Dermis microvascular lymphatic vessel endothelial cell (primary cell): ENCODE measurements around the gene DHX35. TPM values are rescaled to one million over a fixed set of nuclear protein-coding genes. Genes with fewer than 3 reads are reported as not detected.

Source experiments
- DNase-seq, 2 donors: peaks; one replicate each; pipeline versions ENCODE4 v3.0.0 to v3.0.0-alpha.2; 2010; ENCODE audit warnings: low read depth in 2 of 2
- total RNA-seq: library from RNA; depleted of rRNA; stranded (reverse); fragments of >200 nt; gene quantifications from 2 replicates; pipeline ENCODE4 v1.2.1, GENCODE V29; 2014

Gene DHX35
- total RNA-seq, 1 donor from 2014 or later: 7.4 TPM

DNA sequence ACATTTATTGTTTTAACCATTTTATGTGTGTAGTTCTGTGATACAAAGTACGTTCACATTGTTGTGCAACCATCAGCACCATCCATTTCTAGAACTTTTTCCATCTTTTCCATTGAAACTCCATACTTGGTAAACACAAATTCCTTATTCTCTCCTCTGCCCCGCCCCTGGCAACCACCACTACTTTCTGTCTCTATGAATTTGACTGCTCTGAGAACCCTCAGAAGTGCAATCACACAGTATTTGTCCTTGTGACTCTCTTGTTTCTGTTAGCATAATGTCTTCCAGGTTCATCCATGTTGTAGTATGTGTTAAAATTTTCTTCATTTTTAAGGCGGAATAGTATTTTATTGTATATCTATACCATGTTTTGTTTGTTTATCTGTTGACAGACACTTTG, 56.9 kb downstream of the DHX35 start:
- DNase-seq: no peak

- no peak for DNase-seq
These were observed 57.7 kb downstream of the DHX35 start for GRCh38 chr20:39019805-39020325.

DNA sequence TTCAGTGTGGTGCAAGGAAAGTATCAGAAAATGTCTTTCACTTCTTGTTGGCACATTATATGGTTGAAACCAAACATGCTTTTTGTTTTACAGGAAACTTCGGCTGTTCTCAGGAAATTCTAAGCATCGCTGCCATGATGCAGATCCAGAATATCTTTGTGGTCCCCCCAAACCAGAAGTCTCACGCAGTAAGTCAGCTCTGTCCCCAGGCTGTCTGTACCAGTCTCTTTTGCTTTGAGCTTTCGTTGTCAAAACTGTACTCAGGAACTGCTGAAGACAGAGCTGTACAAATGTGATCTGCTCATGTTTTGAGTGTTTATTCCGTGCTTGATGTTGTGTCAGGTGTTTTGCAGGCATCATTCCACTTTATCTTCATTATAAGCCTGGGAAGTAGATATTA, 59.6 kb downstream of the DHX35 start:
- no peak for DNase-seq

DNA sequence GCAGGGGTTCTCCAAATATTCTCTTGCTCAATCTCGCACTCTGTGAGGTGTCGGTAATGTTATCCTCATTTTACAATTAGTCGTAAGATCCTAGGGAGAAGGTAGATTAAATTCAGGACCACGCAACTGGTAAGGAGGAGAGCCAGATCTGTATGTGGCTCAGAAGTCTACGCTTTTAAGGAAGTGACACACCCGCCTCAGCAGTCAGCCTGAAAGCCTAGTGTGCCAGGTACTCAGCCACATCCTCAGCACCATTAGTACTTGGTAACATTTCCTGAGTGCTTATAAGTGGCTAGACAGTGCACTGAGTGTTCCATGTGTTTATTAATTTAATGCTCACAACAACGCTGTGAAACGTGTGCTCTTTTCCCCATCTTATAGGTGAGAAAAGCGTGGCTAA, 63.7 kb downstream of the DHX35 start:
- DNase-seq: no peak

GRCh38 chr20:39029364-39029763, 67.2 kb downstream of the DHX35 start:
- no peak for DNase-seq

DNA sequence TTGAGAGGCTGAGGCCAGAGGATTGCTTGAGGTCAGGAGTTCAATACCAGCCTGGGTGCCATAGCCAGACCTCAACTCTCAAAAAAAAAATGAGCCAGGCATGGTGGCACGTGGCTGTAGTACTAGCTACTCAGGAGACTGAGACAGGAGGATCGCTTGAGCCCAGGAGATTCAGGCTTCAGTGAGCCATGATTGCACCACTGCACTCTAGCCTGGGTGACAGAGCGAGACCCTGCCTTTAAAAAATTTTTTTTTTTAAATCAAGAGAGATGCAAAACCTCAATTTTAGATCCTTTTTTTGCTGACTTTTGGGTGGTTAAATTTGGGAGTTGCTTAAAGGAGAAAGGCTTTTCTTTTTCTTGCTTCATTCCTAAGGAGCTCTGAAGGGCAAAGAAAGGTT, 70.9 kb downstream of the DHX35 start:
- DNase-seq: no peak

GRCh38 chr20:39036011-39036410, 73.9 kb downstream of the DHX35 start:
- no peak for DNase-seq

DNA sequence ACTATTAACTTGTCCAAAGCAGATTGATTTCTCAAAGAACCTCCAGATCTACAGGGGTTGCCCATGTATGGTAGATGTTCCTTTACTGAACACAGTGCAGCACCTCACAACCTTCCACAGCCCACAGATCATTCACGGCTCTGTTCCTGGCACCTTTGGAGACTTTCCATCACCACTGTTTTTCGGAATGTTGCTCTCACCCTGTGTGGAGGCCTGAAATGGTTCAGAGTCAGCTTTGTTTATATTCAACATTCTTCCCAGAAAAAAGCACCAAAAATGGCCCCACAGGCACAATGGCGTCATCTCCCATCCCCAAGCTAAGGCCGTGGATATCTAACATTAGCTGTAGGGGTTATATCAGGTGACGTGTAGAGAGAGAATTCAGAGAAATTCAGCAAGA, 74.7 kb downstream of the DHX35 start:
- DNase-seq: no peak

DNA sequence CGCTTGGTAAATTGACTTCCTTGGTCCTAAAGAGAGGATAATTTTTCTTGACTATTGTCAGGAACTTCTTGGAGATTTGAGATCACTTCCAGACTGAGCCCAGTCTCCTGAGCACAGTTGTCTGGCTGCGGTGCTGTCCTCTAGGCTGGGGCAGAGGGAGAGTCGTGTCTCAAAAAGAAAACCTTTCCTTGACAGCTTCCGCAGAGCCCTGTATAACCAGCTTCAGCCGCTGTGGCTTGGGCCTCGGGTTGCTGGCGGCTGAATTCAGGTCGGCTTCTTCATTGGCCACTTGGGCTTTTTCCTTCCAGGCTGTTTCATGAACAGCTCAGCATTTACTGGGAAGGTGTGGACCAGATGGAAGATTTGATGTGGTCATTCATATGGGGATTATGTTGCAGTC, 75.9 kb downstream of the DHX35 start:
- DNase-seq: no peak

GRCh38 chr20:39038495-39038894, 76.4 kb downstream of the DHX35 start:
- no peak for DNase-seq

- DNase-seq: no peak
These were observed 77.1 kb downstream of the DHX35 start for GRCh38 chr20:39039261-39039660.

- no peak for DNase-seq
These were observed 78.0 kb downstream of the DHX35 start for GRCh38 chr20:39040116-39040515.

GRCh38 chr20:39041067-39041466, 78.9 kb downstream of the DHX35 start:
- no peak for DNase-seq

DNA sequence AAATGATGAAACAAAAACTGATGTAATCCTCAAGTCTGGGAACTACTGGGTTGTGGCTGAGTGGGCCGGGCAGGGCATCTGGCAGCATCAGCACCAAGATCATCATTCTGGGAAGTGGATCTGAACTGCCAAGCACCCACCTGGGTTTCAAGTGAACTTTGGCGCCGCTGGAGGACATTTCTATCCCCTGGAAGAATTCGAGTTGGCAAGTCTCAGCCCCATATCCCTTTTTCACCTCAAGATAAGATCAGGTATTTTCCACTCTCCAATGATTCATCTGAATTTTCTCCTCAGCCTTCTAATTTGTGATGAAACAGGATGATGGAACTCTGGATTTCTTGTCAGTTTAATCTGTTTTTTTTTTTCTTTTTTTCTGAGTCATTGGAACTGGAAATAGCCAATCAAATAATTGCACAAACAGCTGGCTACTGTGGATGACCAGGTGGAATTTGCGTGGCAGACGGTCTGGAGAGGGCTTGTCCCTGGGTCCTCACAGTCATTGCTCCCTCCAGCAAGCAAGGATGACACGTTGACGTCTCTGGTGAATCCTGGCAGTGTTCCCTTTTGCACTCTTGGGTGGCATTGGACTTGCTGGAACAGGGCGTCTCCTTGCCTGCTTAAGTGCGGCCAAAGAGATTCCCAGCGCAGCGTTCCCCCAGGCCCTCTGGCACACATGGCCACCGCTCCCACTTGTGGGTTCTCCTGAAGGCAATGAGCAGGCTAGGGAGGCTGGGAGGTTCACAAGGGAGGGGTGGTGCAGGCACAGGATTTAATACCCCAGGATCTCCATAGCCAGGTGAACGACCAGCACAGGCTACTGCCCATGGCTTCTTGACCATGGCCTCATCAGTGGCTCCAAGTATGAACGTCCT, 80.4 kb downstream of the DHX35 start:
- DNase-seq: no peak

GRCh38 chr20:39044501-39044900, 82.4 kb downstream of the DHX35 start:
- DNase-seq: no peak

GRCh38 chr20:39045676-39046075, 83.5 kb downstream of the DHX35 start:
- DNase-seq: no peak

DNA sequence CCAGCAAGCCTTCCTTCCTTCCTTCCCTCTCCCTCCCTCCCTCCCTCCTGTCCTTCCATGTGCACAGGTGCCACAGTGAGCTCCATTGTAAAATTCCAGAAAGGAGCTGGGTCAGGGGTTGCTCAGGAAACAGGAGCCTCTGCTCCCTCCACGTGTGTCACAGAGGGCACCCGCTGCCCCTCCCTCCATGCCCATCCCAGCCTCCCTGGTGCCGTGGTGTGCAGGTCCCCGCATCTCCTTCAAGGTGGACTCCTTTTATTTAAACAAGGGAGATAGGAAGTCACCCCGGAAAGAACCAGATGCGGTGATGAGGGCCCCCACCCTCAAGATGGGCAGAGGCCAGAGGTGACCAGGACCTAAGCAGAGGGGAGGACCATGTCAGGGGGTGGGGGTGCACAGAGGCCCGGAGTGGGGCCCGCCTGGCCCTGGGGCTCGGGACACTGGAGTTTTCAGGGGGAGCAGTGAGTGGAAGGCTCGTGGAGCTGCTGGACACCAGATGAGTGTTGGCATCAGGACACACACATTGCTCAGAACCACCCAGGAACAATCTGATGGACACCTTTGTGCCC, 85.4 kb downstream of the DHX35 start:
- DNase-seq: no peak

DNA sequence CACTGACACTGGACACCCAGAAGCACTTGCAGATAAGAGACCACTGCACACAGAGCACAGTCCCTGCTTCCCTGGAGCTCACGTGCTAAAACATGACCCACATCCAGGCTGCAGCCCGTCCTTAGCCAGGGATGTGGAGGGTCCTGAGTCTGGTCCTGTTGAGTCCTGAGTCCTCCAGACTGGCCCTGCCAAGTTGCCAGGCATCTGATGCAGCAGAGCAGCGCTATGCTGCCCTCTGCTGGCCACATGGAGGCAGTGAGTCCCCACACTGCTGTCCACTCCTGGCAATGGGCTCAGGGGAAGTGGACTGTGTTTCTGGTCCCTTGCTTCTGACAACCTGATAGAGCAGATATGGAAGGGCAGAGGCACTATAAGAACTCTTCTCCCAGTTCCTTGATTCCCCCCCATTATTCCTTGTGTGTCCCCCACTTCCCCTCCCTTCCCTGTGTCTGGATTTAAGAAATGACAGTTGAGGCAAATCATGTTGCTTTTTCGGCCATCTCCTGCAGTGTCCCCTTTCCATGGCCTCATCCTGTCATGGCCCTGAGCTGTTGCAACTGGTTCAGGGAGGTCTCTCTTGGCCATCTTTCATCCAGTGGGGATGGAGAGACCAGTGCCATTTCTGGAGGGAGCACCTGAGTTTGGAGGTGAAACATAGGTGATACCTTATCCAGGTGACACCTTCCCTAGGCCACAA, 86.0 kb downstream of the DHX35 start:
- peak; percentile 65 to 81 for DNase-seq

- DNase-seq: no peak
These were observed 87.0 kb downstream of the DHX35 start for GRCh38 chr20:39049148-39049547.

DNA sequence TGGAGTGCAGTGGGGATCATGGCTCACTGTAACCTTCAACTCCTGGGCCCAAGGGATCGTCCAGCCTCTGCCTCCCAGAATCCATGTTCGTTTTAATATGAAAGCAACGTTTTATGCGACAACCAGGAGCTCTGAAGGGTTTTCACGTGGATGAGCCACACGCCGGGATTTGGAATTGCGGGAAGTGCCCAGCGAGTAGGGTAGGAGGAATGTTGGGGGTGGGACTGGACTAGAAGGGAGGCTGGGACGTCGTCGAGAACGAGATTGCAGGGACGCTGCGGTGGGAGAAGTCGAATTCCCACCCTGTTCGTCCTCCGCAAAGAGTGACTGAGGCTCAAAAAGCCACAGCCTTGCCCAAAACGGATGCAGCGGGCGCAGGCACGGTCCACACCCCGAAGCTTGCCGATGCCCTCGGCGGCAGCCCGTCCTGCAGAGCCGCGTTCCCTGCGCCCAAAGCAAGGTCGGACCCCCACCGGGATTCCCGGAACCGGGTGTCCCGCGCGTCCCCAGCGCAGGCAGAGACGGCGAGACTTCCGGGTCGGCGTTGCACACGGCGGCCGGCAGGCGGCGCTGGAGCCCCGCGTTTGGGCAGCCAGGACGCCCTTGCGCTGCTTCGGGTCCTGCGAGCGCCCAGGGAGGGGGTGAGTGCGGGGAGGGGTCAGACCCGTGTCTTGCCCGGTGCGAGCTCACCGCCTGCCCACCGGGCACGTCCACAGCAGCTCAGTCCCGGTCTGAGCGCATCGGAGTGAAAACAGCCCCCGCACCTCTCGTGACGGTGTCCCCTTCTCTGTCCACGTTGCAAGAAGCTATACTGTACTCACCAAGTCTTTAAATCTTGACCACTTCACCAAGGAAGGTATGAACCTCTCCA, 87.8 kb downstream of the DHX35 start:
- peak; percentile 22 to 59 for DNase-seq

- no peak for DNase-seq
These were observed 88.4 kb downstream of the DHX35 start for GRCh38 chr20:39050555-39050902.

GRCh38 chr20:39052676-39053075, 90.5 kb downstream of the DHX35 start:
- DNase-seq: no peak
